NCI-H2196 treated with DMSO at 0.1 percent for 48 hours (cell line): ENCODE measurements around the gene PRKCA.

Experiments used
- DNase-seq: peaks from one replicate; lab custom pipeline; 2025; ENCODE audit not compliant: unreplicated experiment; lab: John Stamatoyannopoulos, UW

The PRKCA gene

GRCh38 chr17:66411520-66411919, 109.1 kb downstream of the PRKCA start:
- no peak for DNase-seq

- no peak for DNase-seq
Observed at GRCh38 chr17:66412857-66413558, 110.6 kb downstream of the PRKCA start.

- no peak for DNase-seq
Observed at GRCh38 chr17:66413559-66414520, 111.4 kb downstream of the PRKCA start.

GRCh38 chr17:66414561-66415175, 112.3 kb downstream of the PRKCA start:
- DNase-seq, result no peak

- DNase-seq, result no peak
Observed at GRCh38 chr17:66415366-66416206, 113.2 kb downstream of the PRKCA start.

GRCh38 chr17:66416207-66416940, 114.0 kb downstream of the PRKCA start:
- DNase-seq, result no peak

GRCh38 chr17:66417300-66417719, 114.9 kb downstream of the PRKCA start:
- no peak for DNase-seq

- no peak for DNase-seq
Observed at GRCh38 chr17:66420961-66421371, 118.6 kb downstream of the PRKCA start.

- DNase-seq, result no peak
Observed at GRCh38 chr17:66422186-66422585, 119.8 kb downstream of the PRKCA start.

GRCh38 chr17:66423056-66423955, 120.9 kb downstream of the PRKCA start:
- DNase-seq, result no peak

- DNase-seq, result no peak
Observed at GRCh38 chr17:66425756-66426396, 123.5 kb downstream of the PRKCA start.

GRCh38 chr17:66426397-66427033, 124.1 kb downstream of the PRKCA start:
- no peak for DNase-seq

GRCh38 chr17:66427134-66427533, 124.7 kb downstream of the PRKCA start:
- DNase-seq, result no peak

GRCh38 chr17:66429680-66430079, 127.3 kb downstream of the PRKCA start:
- no peak for DNase-seq

- no peak for DNase-seq
Observed at GRCh38 chr17:66430846-66431795, 128.7 kb downstream of the PRKCA start.

GRCh38 chr17:66431910-66432309, 129.5 kb downstream of the PRKCA start:
- DNase-seq, result no peak

GRCh38 chr17:66432411-66432957, 130.1 kb downstream of the PRKCA start:
- no peak for DNase-seq
